Upper lobe of left lung (tissue), 4 donors: Measurements from ENCODE around the gene WIPF2.

Experiments
- EP300 ChIP-seq, 4 donors: sonication (generic); formaldehyde crosslinking; IDR thresholded peaks; one replicate each; pipeline ENCODE4 v1.5.1; 2017; ENCODE audit warnings: antibody characterized with exemption in 4 of 4, control low read depth in 2 of 4
- POLR2A ChIP-seq, 4 donors: fragments of 450-650 bp; IDR thresholded peaks; one replicate each; pipeline ENCODE4 v1.5.1; 2016 to 2017; ENCODE audit warnings: antibody characterized with exemption in 4 of 4, mild to moderate bottlenecking in 2 of 4
- POLR2AphosphoS5 ChIP-seq, 2 donors: sonication (generic); formaldehyde crosslinking; IDR thresholded peaks; one replicate each; pipeline ENCODE4 v1.5.1; 2017; ENCODE audit warnings: antibody characterized with exemption in 2 of 2
- TF ChIP-seq, protein P1 (sequence below), 6 experiments: fragments of 450-650 bp in 4 of 6; fragments of 200-600 bp in 2 of 6; sonication (generic) in 2 of 6; IDR thresholded peaks; one replicate each; pipeline ENCODE4 v1.5.1; 2016 to 2019; ENCODE audit warnings: antibody characterized with exemption in 6 of 6

DNA sequence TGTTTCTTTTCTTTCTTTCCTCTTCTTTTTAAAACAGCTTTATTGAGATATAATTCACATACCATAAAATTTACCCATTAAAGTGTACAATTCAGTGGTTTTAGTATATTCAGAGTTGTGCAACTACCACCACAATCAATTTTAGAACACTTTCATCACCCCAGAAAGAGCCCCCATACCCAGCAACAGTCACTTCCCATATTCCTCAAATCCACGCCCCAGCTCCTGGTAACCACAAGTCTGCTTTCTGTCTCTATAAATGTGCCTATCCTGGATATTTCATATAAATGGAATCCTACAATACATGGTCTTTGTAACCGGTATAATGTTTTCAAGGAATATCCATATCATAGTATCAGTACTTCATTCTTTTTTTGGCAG, 109.3 kb downstream of the WIPF2 start:
- TF ChIP-seq, protein P1, sequence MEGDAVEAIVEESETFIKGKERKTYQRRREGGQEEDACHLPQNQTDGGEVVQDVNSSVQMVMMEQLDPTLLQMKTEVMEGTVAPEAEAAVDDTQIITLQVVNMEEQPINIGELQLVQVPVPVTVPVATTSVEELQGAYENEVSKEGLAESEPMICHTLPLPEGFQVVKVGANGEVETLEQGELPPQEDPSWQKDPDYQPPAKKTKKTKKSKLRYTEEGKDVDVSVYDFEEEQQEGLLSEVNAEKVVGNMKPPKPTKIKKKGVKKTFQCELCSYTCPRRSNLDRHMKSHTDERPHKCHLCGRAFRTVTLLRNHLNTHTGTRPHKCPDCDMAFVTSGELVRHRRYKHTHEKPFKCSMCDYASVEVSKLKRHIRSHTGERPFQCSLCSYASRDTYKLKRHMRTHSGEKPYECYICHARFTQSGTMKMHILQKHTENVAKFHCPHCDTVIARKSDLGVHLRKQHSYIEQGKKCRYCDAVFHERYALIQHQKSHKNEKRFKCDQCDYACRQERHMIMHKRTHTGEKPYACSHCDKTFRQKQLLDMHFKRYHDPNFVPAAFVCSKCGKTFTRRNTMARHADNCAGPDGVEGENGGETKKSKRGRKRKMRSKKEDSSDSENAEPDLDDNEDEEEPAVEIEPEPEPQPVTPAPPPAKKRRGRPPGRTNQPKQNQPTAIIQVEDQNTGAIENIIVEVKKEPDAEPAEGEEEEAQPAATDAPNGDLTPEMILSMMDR (IDR thresholded peaks at IDR 0.05): no peak
- no peak for TF ChIP-seq POLR2A (IDR thresholded peaks at IDR 0.05)
- TF ChIP-seq EP300 (IDR thresholded peaks at IDR 0.05): no peak
- no peak for TF ChIP-seq POLR2AphosphoS5 (IDR thresholded peaks at IDR 0.05)
